Uterus (tissue), 2 donors: ENCODE results near the gene SPIB.

Experiments used
- POLR2A ChIP-seq, 2 donors: fragments of 450-650 bp; IDR thresholded peaks; one replicate each; pipeline ENCODE4 v1.6.1; 2016; ENCODE audit warnings: antibody characterized with exemption in 2 of 2, mild to moderate bottlenecking in 1 of 2, moderate library complexity in 1 of 2
- TF ChIP-seq, protein P1 (sequence below), 4 experiments: fragments of 200-600 bp in 2 of 4; fragments of 450-650 bp in 2 of 4; sonication (generic) in 2 of 4; IDR thresholded peaks; one replicate each; pipeline ENCODE4 v1.5.1; 2016 to 2019; ENCODE audit warnings: antibody characterized with exemption in 4 of 4, mild to moderate bottlenecking in 2 of 4, moderate library complexity in 1 of 4

DNA sequence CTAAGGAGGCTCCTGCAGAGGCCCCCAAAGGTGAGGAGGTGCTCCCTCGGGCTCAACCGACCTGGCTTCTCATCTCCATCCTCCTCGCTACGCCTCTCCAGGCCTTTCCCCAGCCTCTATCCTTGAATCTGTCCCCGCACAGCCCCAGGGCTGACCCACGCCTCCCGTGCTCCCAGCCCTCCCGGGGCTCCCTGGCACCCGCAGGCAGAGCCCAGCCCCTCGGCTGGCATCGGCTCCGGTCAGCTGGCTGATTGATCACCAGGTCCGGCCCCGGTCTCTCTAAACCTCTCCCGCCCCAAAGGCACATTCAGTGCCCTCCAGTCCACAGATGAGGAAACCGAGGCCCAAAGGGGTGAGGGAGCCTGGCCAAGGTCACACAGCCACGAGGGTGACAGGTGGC, 16.5 kb downstream of the SPIB start:
- TF ChIP-seq, protein P1, sequence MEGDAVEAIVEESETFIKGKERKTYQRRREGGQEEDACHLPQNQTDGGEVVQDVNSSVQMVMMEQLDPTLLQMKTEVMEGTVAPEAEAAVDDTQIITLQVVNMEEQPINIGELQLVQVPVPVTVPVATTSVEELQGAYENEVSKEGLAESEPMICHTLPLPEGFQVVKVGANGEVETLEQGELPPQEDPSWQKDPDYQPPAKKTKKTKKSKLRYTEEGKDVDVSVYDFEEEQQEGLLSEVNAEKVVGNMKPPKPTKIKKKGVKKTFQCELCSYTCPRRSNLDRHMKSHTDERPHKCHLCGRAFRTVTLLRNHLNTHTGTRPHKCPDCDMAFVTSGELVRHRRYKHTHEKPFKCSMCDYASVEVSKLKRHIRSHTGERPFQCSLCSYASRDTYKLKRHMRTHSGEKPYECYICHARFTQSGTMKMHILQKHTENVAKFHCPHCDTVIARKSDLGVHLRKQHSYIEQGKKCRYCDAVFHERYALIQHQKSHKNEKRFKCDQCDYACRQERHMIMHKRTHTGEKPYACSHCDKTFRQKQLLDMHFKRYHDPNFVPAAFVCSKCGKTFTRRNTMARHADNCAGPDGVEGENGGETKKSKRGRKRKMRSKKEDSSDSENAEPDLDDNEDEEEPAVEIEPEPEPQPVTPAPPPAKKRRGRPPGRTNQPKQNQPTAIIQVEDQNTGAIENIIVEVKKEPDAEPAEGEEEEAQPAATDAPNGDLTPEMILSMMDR (IDR thresholded peaks at IDR 0.05): no peak
- TF ChIP-seq POLR2A (IDR thresholded peaks at IDR 0.05): no peak
